GM12864 (cell line): Measurements from ENCODE around the gene TDRD7.

Experiments
- DNase-seq: peaks from one replicate; pipeline ENCODE4 v3.0.0-alpha.2; 2011; ENCODE audit warnings: low read depth
- H3K4me3 ChIP-seq: 2 replicates; pipeline ENCODE4 v1.5.1; 2011; ENCODE audit warnings: mild to moderate bottlenecking, low read depth, low read length, control low read depth
- CTCF ChIP-seq: IDR thresholded peaks from 2 replicates; pipeline ENCODE4 v1.5.1; 2011; ENCODE audit warnings: low read depth, mild to moderate bottlenecking, moderate library complexity, low read length, control low read depth, inconsistent platforms; ENCODE audit errors: missing control alignments

The TDRD7 gene

DNA sequence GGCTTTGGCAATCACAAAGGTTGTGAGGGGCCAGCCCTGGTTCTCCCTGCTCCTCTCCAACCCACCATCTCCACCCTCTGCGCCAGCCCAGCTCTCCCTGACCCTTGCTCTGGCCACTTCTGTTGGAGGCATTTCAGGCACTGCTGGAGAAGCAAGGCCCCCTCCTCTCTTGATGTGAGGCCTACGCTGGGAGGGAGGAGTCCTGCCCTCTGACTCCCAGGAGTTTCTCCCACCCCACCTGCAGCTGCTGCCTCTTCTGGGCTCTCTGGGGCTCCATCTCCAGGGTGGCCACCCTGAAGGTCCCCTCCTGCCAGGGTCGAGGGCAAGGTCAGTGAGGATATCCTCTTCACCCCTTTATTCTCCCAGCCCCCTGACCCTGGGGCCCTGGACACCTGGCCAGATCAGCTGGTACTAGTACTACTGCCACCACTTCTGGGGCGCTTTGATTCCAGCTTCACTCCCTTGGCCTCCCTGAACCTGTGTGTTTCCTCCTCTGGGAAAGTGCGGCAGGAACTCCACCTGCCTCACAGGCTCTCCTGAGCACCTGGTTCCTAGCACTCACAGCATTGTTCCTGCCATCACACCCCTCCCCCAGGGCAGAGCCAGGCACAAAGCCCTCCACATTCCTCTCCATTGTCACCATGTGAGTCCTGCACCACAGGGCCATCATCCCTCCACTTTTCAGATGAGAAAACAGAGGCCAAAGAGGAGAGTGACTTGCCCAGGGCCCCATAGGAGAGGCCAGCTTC lies 23.8 kb upstream of the TDRD7 start:
- H3K4me3 ChIP-seq = no peak overlapping the region
- TF ChIP-seq CTCF = no peak
- no peak for DNase-seq

GRCh38 chr9:97388721-97389238 lies 23.1 kb upstream of the TDRD7 start:
- no peak for DNase-seq
- TF ChIP-seq CTCF = no peak
- H3K4me3 ChIP-seq = no peak overlapping the region

DNA sequence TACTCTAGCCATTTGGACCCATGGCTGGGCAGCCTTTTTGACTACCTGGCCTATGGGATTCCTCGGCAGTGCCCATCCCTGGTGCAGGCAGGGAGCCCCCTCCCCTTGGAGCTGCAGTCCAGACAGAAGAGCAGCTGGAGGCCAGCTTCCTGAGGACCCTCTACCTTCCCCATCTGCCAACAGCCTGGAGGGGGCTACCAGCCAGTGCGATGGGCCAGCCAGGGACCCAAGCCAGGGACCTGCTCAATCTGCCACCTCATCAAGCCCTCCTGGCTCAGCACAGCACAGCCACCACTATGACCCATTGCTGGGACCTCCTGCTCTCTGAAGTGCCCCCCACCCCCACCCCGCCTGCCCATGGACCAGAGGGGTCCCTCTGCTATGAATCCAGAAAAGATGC lies 22.6 kb upstream of the TDRD7 start:
- no peak for TF ChIP-seq CTCF
- no peak for DNase-seq
- H3K4me3 ChIP-seq = no peak overlapping the region

GRCh38 chr9:97390791-97391406 lies 21.0 kb upstream of the TDRD7 start:
- DNase-seq = no peak
- no peak for TF ChIP-seq CTCF
- H3K4me3 ChIP-seq = no peak overlapping the region

GRCh38 chr9:97394881-97395280 lies 17.0 kb upstream of the TDRD7 start:
- no peak for DNase-seq
- no peak for TF ChIP-seq CTCF
- H3K4me3 ChIP-seq = no peak overlapping the region

DNA sequence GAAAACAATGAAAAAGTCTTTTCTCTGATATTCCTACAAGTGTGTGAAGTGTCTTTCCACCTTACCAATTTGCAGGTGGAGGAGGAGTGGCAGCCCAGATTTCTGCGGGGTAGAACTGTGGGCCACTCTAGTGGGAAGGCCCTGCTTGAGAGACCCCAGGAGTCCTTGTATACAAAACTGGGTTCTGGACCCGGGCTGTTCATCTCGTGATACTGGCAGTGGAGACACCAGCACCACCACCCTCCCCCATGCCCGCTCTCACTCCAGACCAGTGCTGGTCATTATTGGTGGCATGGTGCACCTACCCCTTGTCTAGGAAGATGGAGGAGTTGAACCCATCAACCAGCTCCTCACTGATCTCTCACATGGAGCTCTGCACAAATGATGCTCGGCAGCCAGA lies 16.2 kb upstream of the TDRD7 start:
- DNase-seq = no peak
- no peak for TF ChIP-seq CTCF
- H3K4me3 ChIP-seq = no peak overlapping the region
